ENCODE results near the gene SNRK. TPM values are rescaled to one million over a fixed set of nuclear protein-coding genes. Genes with fewer than 3 reads are reported as not detected.

Gene SNRK
- total RNA-seq, 1 experiment from 2014 or later: 16.6 TPM

- TF ChIP-seq CTCF (IDR thresholded peaks at IDR 0.05; ENCODE audit: unreplicated experiment): no peak
- Mint-ChIP-seq H3K27me3 (ENCODE audit: insufficient read depth, unreplicated experiment) (no peaks in the 10 kb centered on the region), H3K27ac (ENCODE audit: low read depth, unreplicated experiment) (no peak overlapping the region), H3K9me3 (ENCODE audit: unreplicated experiment) (no peaks in the 10 kb centered on the region), H3K4me1 (ENCODE audit: insufficient read depth, unreplicated experiment) (no peaks in the 10 kb centered on the region), H3K36me3 (ENCODE audit: insufficient read depth, unreplicated experiment) (no peaks in the 10 kb centered on the region), H3K4me3 (ENCODE audit: unreplicated experiment) (no peak overlapping the region)
- no peak for DNase-seq (ENCODE audit: unreplicated experiment)
- no TSS peak for BruUV-seq (replicated peaks)
- intact Hi-C loops (cut with micrococcal nuclease): no loop called here
- POLR2A ChIA-PET: interaction anchor here (0.9 to 1.1 kb wide), 2 partner anchors 13 to 51 kb away, joined by 3 read pairs; partner anchors contain the start of gene SNRK
- CTCF ChIA-PET: interaction anchor here (0.6 kb wide), 1 partner anchor 103 kb away, joined by 5 read pairs; no protein-coding TSS in a partner anchor
Observed at GRCh38 chr3:43273416-43273815, 12.9 kb upstream of the SNRK start.

- H3K4me1 Mint-ChIP-seq (ENCODE audit: insufficient read depth, unreplicated experiment): no peaks in the 10 kb centered on the region
- TF ChIP-seq CTCF (IDR thresholded peaks at IDR 0.05; ENCODE audit: unreplicated experiment): no peak
- ChIA-PET CTCF (no interaction called here), POLR2A (no interaction called here)
- no peak for DNase-seq (ENCODE audit: unreplicated experiment)
- BruUV-seq (replicated peaks): no TSS peak
- peaks cover 10% of the 10 kb centered on the region for H3K27me3 Mint-ChIP-seq (ENCODE audit: insufficient read depth, unreplicated experiment)
- H3K36me3 Mint-ChIP-seq (ENCODE audit: insufficient read depth, unreplicated experiment): no peaks in the 10 kb centered on the region
- intact Hi-C loops (cut with micrococcal nuclease): no loop called here
- H3K9me3 Mint-ChIP-seq (ENCODE audit: unreplicated experiment): no peaks in the 10 kb centered on the region
- no peak overlapping the region for H3K27ac Mint-ChIP-seq (ENCODE audit: low read depth, unreplicated experiment)
- H3K4me3 Mint-ChIP-seq (ENCODE audit: unreplicated experiment): no peak overlapping the region
Observed at GRCh38 chr3:43279082-43279481, 7.3 kb upstream of the SNRK start.

GRCh38 chr3:43279532-43279931 lies 6.8 kb upstream of the SNRK start:
- DNase-seq (ENCODE audit: unreplicated experiment): no peak
- intact Hi-C loops (cut with micrococcal nuclease): no loop called here
- H3K27ac Mint-ChIP-seq (ENCODE audit: low read depth, unreplicated experiment): no peak overlapping the region
- CTCF ChIA-PET: interaction anchor here (0.9 kb wide), 1 partner anchor 11 kb away, joined by 6 read pairs; no protein-coding TSS in a partner anchor
- H3K9me3 Mint-ChIP-seq (ENCODE audit: unreplicated experiment): no peaks in the 10 kb centered on the region
- no peak overlapping the region for H3K4me3 Mint-ChIP-seq (ENCODE audit: unreplicated experiment)
- TF ChIP-seq CTCF (IDR thresholded peaks at IDR 0.05; ENCODE audit: unreplicated experiment): no peak
- BruUV-seq (replicated peaks): no TSS peak
- peaks cover 10% of the 10 kb centered on the region for H3K27me3 Mint-ChIP-seq (ENCODE audit: insufficient read depth, unreplicated experiment)
- H3K4me1 Mint-ChIP-seq (ENCODE audit: insufficient read depth, unreplicated experiment): no peaks in the 10 kb centered on the region
- POLR2A ChIA-PET: no interaction called here
- no peaks in the 10 kb centered on the region for H3K36me3 Mint-ChIP-seq (ENCODE audit: insufficient read depth, unreplicated experiment)

- intact Hi-C loops (cut with micrococcal nuclease): no loop called here
Observed at GRCh38 chr3:43281020-43281419, 5.3 kb upstream of the SNRK start.

More at GRCh38 chr3:43281020-43281419, 5.3 kb upstream of the SNRK start:
- TF ChIP-seq CTCF (IDR thresholded peaks at IDR 0.05; ENCODE audit: unreplicated experiment): no peak
- H3K4me3 Mint-ChIP-seq (ENCODE audit: unreplicated experiment): no peak overlapping the region
- ChIA-PET POLR2A (no interaction called here), CTCF (interaction anchor here (0.7 to 1.3 kb wide), 2 partner anchors 58 to 80 kb away, joined by 3 to 6 read pairs; no protein-coding TSS in a partner anchor)
- no peaks in the 10 kb centered on the region for H3K4me1 Mint-ChIP-seq (ENCODE audit: insufficient read depth, unreplicated experiment)
- H3K27ac Mint-ChIP-seq (ENCODE audit: low read depth, unreplicated experiment): no peak overlapping the region
- H3K9me3 Mint-ChIP-seq (ENCODE audit: unreplicated experiment): no peaks in the 10 kb centered on the region
- DNase-seq (ENCODE audit: unreplicated experiment): no peak
- H3K27me3 Mint-ChIP-seq (ENCODE audit: insufficient read depth, unreplicated experiment): peaks cover 10% of the 10 kb centered on the region
- no TSS peak for BruUV-seq (replicated peaks)
- no peaks in the 10 kb centered on the region for H3K36me3 Mint-ChIP-seq (ENCODE audit: insufficient read depth, unreplicated experiment)
